Epithelial cell of esophagus (primary cell): Measurements from ENCODE around the gene DNAH17.

Experiments used
- DNase-seq: peaks from one replicate; pipeline ENCODE4 v3.0.0; 2010; ENCODE audit warnings: low read depth
- H3K4me3 ChIP-seq: 2 replicates; pipeline ENCODE4 v1.5.1; 2011; ENCODE audit warnings: mild to moderate bottlenecking, low read length, control low read depth
- TF ChIP-seq, protein P1 (sequence below): IDR thresholded peaks from 2 replicates; pipeline ENCODE4 v1.5.1; 2011; ENCODE audit warnings: low read depth, mild to moderate bottlenecking, low read length, control low read depth, inconsistent platforms; ENCODE audit not compliant: insufficient read depth; ENCODE audit errors: missing control alignments

The DNAH17 gene

DNA sequence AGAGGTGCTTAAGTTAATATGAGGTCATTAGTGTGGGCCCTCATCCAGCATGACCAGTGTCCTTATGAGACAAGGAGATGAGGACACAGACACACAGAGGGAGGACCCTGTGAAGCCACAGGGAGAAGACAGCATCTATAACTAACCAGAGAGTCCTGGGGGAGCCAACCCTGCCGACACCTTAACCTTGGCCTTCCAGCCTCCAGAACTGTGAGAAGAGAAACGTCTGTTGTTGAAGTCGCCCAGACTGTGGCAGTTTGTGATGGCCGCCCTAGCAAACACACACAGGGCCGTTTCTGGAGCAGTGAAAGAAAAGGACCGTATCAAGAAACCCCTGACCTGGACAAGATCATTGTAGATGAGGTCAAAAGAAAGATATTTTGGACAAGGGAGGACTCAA, 26.7 kb downstream of the DNAH17 start:
- DNase-seq: no peak
- no peak overlapping the region for H3K4me3 ChIP-seq
- TF ChIP-seq, protein P1, sequence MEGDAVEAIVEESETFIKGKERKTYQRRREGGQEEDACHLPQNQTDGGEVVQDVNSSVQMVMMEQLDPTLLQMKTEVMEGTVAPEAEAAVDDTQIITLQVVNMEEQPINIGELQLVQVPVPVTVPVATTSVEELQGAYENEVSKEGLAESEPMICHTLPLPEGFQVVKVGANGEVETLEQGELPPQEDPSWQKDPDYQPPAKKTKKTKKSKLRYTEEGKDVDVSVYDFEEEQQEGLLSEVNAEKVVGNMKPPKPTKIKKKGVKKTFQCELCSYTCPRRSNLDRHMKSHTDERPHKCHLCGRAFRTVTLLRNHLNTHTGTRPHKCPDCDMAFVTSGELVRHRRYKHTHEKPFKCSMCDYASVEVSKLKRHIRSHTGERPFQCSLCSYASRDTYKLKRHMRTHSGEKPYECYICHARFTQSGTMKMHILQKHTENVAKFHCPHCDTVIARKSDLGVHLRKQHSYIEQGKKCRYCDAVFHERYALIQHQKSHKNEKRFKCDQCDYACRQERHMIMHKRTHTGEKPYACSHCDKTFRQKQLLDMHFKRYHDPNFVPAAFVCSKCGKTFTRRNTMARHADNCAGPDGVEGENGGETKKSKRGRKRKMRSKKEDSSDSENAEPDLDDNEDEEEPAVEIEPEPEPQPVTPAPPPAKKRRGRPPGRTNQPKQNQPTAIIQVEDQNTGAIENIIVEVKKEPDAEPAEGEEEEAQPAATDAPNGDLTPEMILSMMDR: no peak

- TF ChIP-seq, protein P1: no peak
- no peak overlapping the region for H3K4me3 ChIP-seq
- no peak for DNase-seq
These were observed 28.5 kb downstream of the DNAH17 start for GRCh38 chr17:78548725-78549124.

- DNase-seq: no peak
- TF ChIP-seq, protein P1: no peak
- H3K4me3 ChIP-seq: no peak overlapping the region
These were observed 30.2 kb downstream of the DNAH17 start for GRCh38 chr17:78547035-78547434.

DNA sequence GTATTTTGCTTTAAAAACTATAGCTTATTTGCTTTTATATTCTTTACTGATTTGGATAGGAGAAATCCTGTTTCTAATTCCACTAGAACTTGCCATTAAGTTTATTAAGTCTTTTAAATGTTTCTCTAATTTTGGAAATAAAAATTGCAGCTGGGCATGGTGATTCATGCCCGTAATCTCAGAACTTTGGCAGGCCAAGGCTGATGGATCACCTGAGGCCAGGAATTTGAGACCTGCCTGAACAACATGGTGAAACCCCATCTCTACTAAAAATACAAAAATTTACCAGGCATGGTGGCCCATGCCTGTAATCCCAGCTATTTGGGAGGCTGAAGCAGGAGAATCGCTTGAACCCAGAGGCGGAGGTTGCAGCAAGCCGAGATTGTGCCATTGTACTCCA, 30.7 kb downstream of the DNAH17 start:
- TF ChIP-seq, protein P1: no peak
- DNase-seq: peak; percentile 51
- H3K4me3 ChIP-seq: no peak overlapping the region

DNA sequence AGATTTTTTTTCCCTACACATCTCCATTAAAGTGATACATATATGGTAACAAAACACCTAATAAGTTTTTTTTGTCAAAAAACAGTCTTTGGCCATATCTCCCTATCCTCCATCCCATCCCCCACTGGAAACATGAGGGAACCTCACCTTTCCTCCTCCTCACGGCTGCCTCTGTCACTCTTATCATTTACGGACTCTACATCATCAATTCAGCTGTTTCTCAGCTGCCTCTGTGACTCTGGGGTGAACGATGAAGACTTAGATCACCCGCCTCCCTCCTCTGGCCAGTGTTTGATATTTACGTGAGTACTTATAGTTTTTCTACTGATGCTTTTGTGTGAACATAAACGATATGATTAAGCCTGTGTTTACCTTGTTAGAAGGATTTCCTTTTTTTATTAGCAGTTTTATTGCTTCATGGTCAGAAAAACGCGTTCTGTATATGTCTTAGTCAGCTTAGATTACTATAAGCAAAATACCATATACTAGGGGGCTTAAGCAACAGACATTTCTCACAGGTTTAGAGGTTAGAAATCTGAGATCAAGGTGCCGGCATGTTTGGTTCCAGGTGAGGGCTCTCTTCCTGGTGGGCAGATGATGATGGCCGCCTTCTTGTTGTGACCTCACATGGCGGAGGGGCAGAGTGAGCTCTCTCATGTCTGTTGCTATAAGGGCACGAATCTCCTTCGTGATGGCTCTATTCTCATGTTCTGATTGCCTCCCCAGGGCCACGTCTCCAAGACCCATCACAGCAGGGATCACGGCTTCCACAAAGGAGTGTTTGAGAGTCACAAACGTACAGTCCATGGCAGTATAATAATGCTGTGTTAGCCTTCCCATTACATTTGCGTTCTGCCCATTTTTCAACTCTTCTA, 32.1 kb downstream of the DNAH17 start:
- TF ChIP-seq, protein P1: no peak
- H3K4me3 ChIP-seq: no peak overlapping the region
- no peak for DNase-seq

- DNase-seq: peak; percentile 56
- TF ChIP-seq, protein P1: no peak
These were observed 35.5 kb downstream of the DNAH17 start for GRCh38 chr17:78541488-78542206.

More at GRCh38 chr17:78541488-78542206, 35.5 kb downstream of the DNAH17 start:
- no peak overlapping the region for H3K4me3 ChIP-seq
